Measurements from ENCODE around the gene MYO3B. TPM values are rescaled to one million over a fixed set of nuclear protein-coding genes. Genes with fewer than 3 reads are reported as not detected.

Gene MYO3B
- total RNA-seq, 2 donors from 2014 or later = 0.05 to 0.32 TPM

- H3K27ac ChIP-seq = no peak overlapping the region
- TF ChIP-seq CTCF (IDR thresholded peaks at IDR 0.05) = no peak
- H3K4me1 ChIP-seq = no peaks in the 10 kb centered on the region
- no peaks in the 10 kb centered on the region for H3K27me3 ChIP-seq
- H3K4me3 ChIP-seq = no peak overlapping the region
- intact Hi-C loops (cut with DNase I) = no loop called here
- no peak for DNase-seq
- H3K9me3 ChIP-seq = no peaks in the 10 kb centered on the region
- no peak overlapping the region for H3K9ac ChIP-seq (ENCODE audit: low read depth in 2 of 2, low read length in 2 of 2)
- no peaks in the 10 kb centered on the region for H3K36me3 ChIP-seq
These were observed 1.7 kb upstream of the MYO3B start for GRCh38 chr2:170176212-170176611.

DNA sequence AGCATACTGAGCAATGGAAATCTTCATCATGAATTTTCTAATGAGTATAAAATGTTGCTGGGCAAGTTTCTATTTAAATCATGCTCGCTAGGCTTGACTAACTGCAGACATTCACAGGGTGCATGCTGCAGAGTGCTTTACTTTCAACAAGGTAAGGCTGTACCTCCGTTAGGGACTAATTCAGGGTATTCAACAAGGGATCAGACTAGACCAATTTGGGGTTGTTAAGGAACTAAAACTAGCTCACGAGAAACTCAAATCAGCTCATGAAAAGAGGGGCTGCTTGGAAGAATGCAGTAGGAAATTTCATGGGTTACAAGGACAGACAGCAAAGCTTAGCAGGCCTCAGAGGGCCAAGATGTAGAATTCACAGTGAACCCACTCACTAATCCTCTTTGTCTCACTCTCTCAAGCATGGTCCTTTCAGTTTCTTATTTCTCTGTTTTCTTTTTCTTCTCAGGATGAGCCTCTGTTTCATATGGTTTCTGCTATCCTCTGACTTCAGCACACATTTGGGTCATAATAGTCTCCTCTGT is 2.2 kb downstream of the MYO3B start:
- Histone ChIP-seq H3K9me3 (no peaks in the 10 kb centered on the region), H3K9ac (ENCODE audit: low read depth in 2 of 2, low read length in 2 of 2) (no peak overlapping the region), H3K27ac (no peak overlapping the region)

GRCh38 chr2:170181602-170182001 is 3.7 kb downstream of the MYO3B start:
- intact Hi-C loops (cut with DNase I) = no loop called here
- Histone ChIP-seq H3K9me3 (no peaks in the 10 kb centered on the region), H3K27me3 (no peaks in the 10 kb centered on the region), H3K4me1 (no peaks in the 10 kb centered on the region), H3K9ac (ENCODE audit: low read depth in 2 of 2, low read length in 2 of 2) (no peak overlapping the region), H3K36me3 (no peaks in the 10 kb centered on the region), H3K4me3 (no peak overlapping the region), H3K27ac (no peak overlapping the region)
- DNase-seq = no peak
- TF ChIP-seq CTCF (IDR thresholded peaks at IDR 0.05) = no peak

More for the DNA sequence above, 2.2 kb downstream of the MYO3B start:
- intact Hi-C loops (cut with DNase I) = no loop called here
- H3K36me3 ChIP-seq = no peaks in the 10 kb centered on the region
- no peak for TF ChIP-seq CTCF (IDR thresholded peaks at IDR 0.05)
- DNase-seq = no peak
- H3K4me3 ChIP-seq = no peak overlapping the region
- H3K4me1 ChIP-seq = no peaks in the 10 kb centered on the region
- H3K27me3 ChIP-seq = no peaks in the 10 kb centered on the region

DNA sequence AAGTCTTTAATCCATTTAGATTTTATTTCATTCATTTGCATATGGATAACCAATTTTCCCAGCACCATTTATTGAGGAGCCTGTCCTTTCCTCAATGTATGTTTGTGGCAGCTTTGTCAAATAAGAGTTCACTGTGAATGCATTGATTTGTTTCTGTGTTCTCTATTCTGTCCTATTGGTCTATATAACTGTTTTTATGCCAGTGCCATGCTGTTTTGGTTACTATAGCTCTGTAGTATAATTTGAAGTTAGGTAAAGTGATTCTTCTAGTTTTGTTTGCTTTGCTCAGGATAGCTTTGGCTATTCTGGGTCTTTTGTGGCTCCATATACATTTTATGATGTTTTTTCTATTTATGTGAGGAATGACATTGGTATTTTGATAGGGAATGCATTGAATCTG is 7.4 kb downstream of the MYO3B start:
- DNase-seq = no peak
- H3K9me3 ChIP-seq = no peaks in the 10 kb centered on the region
- no peak overlapping the region for H3K27ac ChIP-seq
- no peaks in the 10 kb centered on the region for H3K4me1 ChIP-seq
- no peak for TF ChIP-seq CTCF (IDR thresholded peaks at IDR 0.05)
- no peak overlapping the region for H3K4me3 ChIP-seq
- no peaks in the 10 kb centered on the region for H3K36me3 ChIP-seq
- H3K9ac ChIP-seq (ENCODE audit: low read depth in 2 of 2, low read length in 2 of 2) = no peak overlapping the region
- H3K27me3 ChIP-seq = no peaks in the 10 kb centered on the region
- intact Hi-C loops (cut with DNase I) = no loop called here

- Histone ChIP-seq H3K27ac (no peak overlapping the region), H3K27me3 (no peaks in the 10 kb centered on the region), H3K4me3 (no peak overlapping the region), H3K4me1 (no peaks in the 10 kb centered on the region), H3K9ac (ENCODE audit: low read depth in 2 of 2, low read length in 2 of 2) (no peak overlapping the region), H3K9me3 (no peaks in the 10 kb centered on the region), H3K36me3 (no peaks in the 10 kb centered on the region)
- intact Hi-C loops (cut with DNase I) = no loop called here
- no peak for DNase-seq
- TF ChIP-seq CTCF (IDR thresholded peaks at IDR 0.05) = no peak
These were observed 11.8 kb downstream of the MYO3B start for GRCh38 chr2:170189757-170190156.

Measured in colonic mucosa (tissue), 4 donors.